ENCODE data around the gene NEMP2.

GRCh38 chr2:190570871-190571270, 36.3 kb upstream of the NEMP2 start:
- TF ChIP-seq CTCF (conservative IDR thresholded peaks at IDR 0.05) (no peak), ZFX (IDR thresholded peaks at IDR 0.05) (no peak)
